Measurements from ENCODE around the gene N4BP2. TPM values are rescaled to one million over a fixed set of nuclear protein-coding genes. Genes with fewer than 3 reads are reported as not detected.

The N4BP2 gene
- 4.2 and 5.9 TPM in 2 replicates for total RNA-seq

DNA sequence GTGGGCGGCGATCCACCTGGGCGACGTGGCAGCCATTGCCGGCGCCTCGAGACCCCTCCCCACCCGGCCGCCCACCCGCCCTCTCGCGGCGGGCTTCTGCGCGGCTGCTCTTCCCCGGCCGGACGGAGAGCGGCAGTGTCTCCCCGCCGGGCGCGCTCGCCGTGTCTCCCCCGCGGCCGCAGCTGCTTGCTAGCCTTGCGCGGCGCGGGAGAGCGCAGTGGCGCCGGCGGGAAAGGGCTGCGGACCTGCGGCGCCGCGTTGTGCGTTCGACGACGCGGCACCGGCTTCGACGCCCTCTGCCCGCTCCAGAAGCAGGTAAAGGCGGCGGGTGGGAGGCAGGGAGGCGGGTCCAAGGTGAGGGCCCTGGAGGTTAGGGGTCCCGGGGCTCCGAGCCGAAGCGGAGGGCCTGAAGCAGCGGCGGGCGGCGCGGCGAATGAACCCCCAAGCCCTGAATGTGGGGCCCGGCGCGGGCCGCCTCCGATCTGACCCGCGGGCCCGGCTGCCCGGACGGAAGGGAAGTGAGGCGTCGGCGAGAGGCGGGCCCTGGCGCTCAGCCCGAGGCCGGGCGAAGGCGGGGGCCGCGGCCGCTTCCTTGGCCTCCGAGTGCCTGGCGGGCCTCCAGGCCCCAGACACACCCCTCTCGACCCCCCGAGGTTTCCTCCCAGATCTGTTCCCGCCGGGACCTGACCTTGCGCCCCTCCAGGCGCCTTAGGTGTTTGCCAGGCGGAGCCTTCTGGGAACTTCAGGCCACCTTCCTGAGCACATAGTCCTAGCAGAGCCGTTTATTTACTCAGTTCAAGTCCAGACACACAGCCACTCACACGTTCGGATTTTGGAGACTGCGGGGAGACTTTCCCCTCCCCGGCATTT, at the start of gene N4BP2:
TSS of gene N4BP2 (plus strand) at position 135 of the 870 bp plus-strand sequence. CDS start 40,491 bp downstream, outside the sequence.

DNA sequence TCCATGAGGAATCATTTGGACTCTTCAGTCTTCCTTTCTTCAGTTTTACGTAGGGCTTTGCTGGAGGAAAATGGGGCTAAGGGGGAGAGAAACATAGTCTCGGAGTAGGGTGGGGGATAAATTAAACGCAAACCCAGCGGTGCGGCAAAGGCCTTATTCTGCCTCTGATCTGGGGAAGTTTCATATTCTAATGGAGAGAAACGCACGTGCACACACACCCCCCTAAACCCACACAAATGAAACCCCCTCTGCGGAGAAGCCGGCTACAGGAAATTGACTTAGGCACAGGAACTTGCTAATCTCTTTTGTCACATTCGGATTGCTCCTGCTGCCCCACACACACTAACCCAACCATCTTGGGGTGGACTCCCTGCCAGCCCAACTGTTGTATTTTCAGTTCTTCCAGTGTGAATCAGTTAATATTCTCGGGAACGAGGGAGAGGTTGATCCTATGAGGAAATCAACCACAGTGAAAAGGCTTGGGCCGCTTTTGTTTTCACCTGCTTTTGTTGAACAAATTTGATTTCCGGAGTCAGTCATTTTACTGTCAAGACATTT, 140.2 kb downstream of the N4BP2 start, which contains the start of gene RHOH:
TSS of gene RHOH (plus strand) at position 308 of the 558 bp plus-strand sequence. CDS start 46,356 bp downstream, outside the sequence.

Other genes with a start within 250 kb of the N4BP2 start
- gene PDS5A, start 78.9 kb upstream of the N4BP2 start, total RNA-seq = 34.9 and 36.2 TPM in 2 replicates
- gene RHOH, start 140.2 kb downstream of the N4BP2 start, total RNA-seq = not detected in 2 replicates

Data from mesangial cell (primary cell).